ENCODE measurements around the gene KCNN2.

KCNN2 gene

GRCh38 chr5:114324282-114324681, 37.6 kb upstream of the KCNN2 start:
- H3K4me3 ChIP-seq (ENCODE audit: low read depth, low read length) = no peak overlapping the region
- no peak for TF ChIP-seq CTCF (IDR thresholded peaks at IDR 0.05; ENCODE audit: borderline replicate concordance, insufficient read depth, low read depth, low read length)

- TF ChIP-seq CTCF (IDR thresholded peaks at IDR 0.05; ENCODE audit: borderline replicate concordance, insufficient read depth, low read depth, low read length) = no peak
- H3K4me3 ChIP-seq (ENCODE audit: low read depth, low read length) = no peak overlapping the region
These were observed 36.3 kb upstream of the KCNN2 start for GRCh38 chr5:114325541-114325940.

GRCh38 chr5:114327474-114327873, 34.4 kb upstream of the KCNN2 start:
- no peak for TF ChIP-seq CTCF (IDR thresholded peaks at IDR 0.05; ENCODE audit: borderline replicate concordance, insufficient read depth, low read depth, low read length)
- no peak overlapping the region for H3K4me3 ChIP-seq (ENCODE audit: low read depth, low read length)

GRCh38 chr5:114327987-114328386, 33.9 kb upstream of the KCNN2 start:
- TF ChIP-seq CTCF (IDR thresholded peaks at IDR 0.05; ENCODE audit: borderline replicate concordance, insufficient read depth, low read depth, low read length) = no peak
- no peak overlapping the region for H3K4me3 ChIP-seq (ENCODE audit: low read depth, low read length)

- TF ChIP-seq CTCF (IDR thresholded peaks at IDR 0.05; ENCODE audit: borderline replicate concordance, insufficient read depth, low read depth, low read length) = no peak
- no peak overlapping the region for H3K4me3 ChIP-seq (ENCODE audit: low read depth, low read length)
These were observed 30.8 kb upstream of the KCNN2 start for GRCh38 chr5:114330916-114331531.

- H3K4me3 ChIP-seq (ENCODE audit: low read depth, low read length) = no peak overlapping the region
- no peak for TF ChIP-seq CTCF (IDR thresholded peaks at IDR 0.05; ENCODE audit: borderline replicate concordance, insufficient read depth, low read depth, low read length)
These were observed 29.4 kb upstream of the KCNN2 start for GRCh38 chr5:114332493-114332892.

- no peak for TF ChIP-seq CTCF (IDR thresholded peaks at IDR 0.05; ENCODE audit: borderline replicate concordance, insufficient read depth, low read depth, low read length)
- H3K4me3 ChIP-seq (ENCODE audit: low read depth, low read length) = no peak overlapping the region
These were observed 28.9 kb upstream of the KCNN2 start for GRCh38 chr5:114332925-114333324.

All from GM12875 (cell line).